Mucosa of rectum (tissue), 2 donors: Measurements from ENCODE around the gene HS3ST3B1.

Experiments used
- H3K27ac ChIP-seq, 2 donors: one replicate each; pipeline ENCODE4 v1.7.0; 2013; ENCODE audit warnings: inconsistent platforms in 2 of 2, low read depth in 2 of 2, low read length in 2 of 2
- H3K27me3 ChIP-seq, 2 donors: one replicate each; pipeline ENCODE4 v1.7.0; 2013; ENCODE audit warnings: low read length in 2 of 2; ENCODE audit not compliant: control insufficient read depth in 2 of 2, insufficient read depth in 2 of 2
- H3K36me3 ChIP-seq, 2 donors: one replicate each; pipeline ENCODE4 v1.7.0; 2013; ENCODE audit warnings: low read length in 2 of 2; ENCODE audit not compliant: control insufficient read depth in 2 of 2, insufficient read depth in 2 of 2
- H3K4me1 ChIP-seq, 2 donors: one replicate each; pipeline ENCODE4 v1.7.0; 2013; ENCODE audit warnings: low read length in 2 of 2, mild to moderate bottlenecking in 1 of 2; ENCODE audit not compliant: control insufficient read depth in 2 of 2, insufficient read depth in 2 of 2
- H3K4me3 ChIP-seq, 2 donors: one replicate each; pipeline ENCODE4 v1.7.0; 2013; ENCODE audit warnings: low read length in 2 of 2
- H3K9ac ChIP-seq, 2 donors: one replicate each; pipeline ENCODE4 v1.7.0; 2013; ENCODE audit warnings: low read length in 2 of 2, low read depth in 1 of 2, mild to moderate bottlenecking in 1 of 2
- H3K9me3 ChIP-seq, 2 donors: one replicate each; pipeline ENCODE4 v1.7.0; 2013; ENCODE audit warnings: low read length in 2 of 2; ENCODE audit not compliant: control insufficient read depth in 2 of 2
- donor health status: healthy.
- donor health status: Normal muscosa, but diverticular disease.

The HS3ST3B1 gene

DNA sequence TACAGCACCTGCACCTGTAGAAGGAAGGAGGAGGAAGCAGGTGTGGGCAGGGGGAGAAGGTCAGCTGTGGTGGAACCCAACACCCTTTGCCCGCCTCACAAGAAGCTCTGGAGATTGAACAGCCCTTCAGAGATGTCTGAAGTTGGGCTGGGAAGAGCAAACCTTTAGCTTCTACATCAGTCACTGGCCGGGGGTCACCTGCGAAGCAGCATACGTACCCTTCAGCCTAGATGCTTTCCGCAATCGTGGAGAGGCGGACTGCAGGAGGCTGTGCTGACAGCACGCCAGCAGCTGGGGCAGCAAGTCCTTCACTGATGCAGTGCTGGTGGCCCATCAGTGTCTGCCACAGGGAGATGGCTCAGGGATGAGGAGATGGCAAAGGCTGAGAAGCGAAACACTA is 5.2 kb upstream of the HS3ST3B1 start:
- H3K27ac ChIP-seq: no peak overlapping the region
- H3K27me3 ChIP-seq: peaks cover 38 to 50% of the 10 kb centered on the region in 2 donors

GRCh38 chr17:14296166-14296910 is 4.5 kb upstream of the HS3ST3B1 start:
- peaks cover 0 to 3% of the 10 kb centered on the region in 2 donors for H3K9me3 ChIP-seq
- H3K27ac ChIP-seq: no peak overlapping the region
- no peaks in the 10 kb centered on the region for H3K36me3 ChIP-seq
- H3K4me1 ChIP-seq: peaks cover 15 to 17% of the 10 kb centered on the region in 2 donors
- no peak overlapping the region for H3K9ac ChIP-seq
- H3K27me3 ChIP-seq: peaks cover 38 to 50% of the 10 kb centered on the region in 2 donors
- H3K4me3 ChIP-seq: no peak overlapping the region

More for the DNA sequence above, 5.2 kb upstream of the HS3ST3B1 start:
- Histone ChIP-seq H3K9ac (no peak overlapping the region), H3K4me3 (no peak overlapping the region), H3K4me1 (peaks cover 12 to 15% of the 10 kb centered on the region in 2 donors), H3K9me3 (peaks cover 0 to 3% of the 10 kb centered on the region in 2 donors), H3K36me3 (no peaks in the 10 kb centered on the region)

DNA sequence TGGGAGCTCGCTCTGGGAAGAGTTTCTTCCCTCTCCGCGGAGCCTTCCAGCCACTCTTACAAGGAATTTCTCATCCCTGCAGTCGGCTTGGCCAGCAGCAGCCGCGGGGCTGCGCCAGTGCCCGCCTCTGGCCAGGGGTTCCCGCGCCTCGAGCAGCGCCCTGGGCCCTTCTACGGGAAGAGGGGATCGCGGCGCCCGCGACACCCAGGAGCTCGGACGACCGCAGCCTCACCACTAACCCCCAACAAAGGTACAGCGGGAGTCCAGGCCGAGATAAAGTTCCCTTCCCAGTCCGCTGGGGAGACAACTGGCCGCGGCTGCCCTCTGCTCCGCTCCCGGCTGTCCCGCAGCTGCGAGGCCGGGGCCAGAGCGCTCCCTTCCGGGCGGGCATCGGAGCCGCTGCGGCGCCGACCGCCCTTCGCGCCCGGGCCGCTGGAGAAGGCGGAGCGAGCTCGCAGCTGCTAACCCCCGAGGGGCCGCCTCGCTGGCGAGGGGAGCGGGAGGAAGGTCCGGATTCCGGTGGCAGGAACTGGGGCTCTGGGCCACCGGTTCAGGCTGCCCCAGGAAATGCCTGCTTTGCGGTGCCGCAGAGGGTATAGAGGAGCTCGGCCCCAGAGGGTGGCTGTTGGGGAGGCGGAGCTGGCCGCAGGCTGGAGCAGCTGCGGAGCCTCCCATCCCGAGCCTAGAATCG is 3.6 kb upstream of the HS3ST3B1 start:
- H3K36me3 ChIP-seq: no peaks in the 10 kb centered on the region
- peaks cover 22 to 26% of the 10 kb centered on the region in 2 donors for H3K4me1 ChIP-seq
- no peak overlapping the region for H3K27ac ChIP-seq
- peaks cover 0 to 3% of the 10 kb centered on the region in 2 donors for H3K9me3 ChIP-seq
- peaks cover 43 to 53% of the 10 kb centered on the region in 2 donors for H3K27me3 ChIP-seq
- peak overlapping the region in 1 of 2 donors; percentile 48 for H3K9ac ChIP-seq
- peak overlapping the region in 1 of 2 donors; percentile 57 for H3K4me3 ChIP-seq

DNA sequence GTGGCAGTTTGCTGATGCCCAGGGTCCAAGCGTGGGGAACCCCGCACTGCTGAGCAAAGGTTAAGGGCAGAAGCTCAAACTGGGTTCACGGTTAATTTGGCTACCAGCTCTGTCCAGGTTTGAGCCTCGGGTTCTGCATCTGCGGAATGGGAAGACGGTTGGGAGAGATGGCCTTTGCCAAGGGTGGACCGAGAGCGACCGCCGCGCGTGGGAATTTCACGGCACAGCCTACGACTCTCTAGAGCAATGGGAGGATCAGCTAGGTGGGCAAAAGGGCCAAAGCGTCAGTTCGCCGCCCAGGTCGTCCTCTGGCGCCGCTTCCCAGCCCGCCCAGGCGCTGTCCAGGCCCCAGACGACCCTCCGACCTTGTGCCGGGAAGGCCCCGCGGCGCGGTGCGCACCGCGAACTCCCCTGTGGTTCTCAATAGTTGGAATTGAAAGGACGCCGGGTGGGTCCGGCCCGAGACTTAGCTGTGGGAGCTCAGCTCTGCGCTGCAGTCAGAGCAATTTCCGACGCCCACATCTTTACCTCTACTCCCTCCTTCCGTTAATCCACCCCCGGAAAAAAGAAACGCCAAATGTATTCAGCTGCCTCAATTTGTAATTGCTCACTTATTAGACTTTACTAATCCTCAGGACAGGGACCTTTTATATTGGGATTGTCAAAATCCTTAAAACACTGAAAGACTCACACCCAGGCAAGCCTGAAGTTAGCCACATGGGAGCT is 2.5 kb upstream of the HS3ST3B1 start:
- Histone ChIP-seq H3K36me3 (no peaks in the 10 kb centered on the region), H3K9ac (no peak overlapping the region), H3K4me1 (peaks cover 28 to 32% of the 10 kb centered on the region in 2 donors), H3K4me3 (no peak overlapping the region), H3K27me3 (peaks cover 50 to 59% of the 10 kb centered on the region in 2 donors), H3K27ac (no peak overlapping the region), H3K9me3 (peaks cover 0 to 3% of the 10 kb centered on the region in 2 donors)

- H3K27me3 ChIP-seq: peaks cover 54 to 64% of the 10 kb centered on the region in 2 donors
- no peak overlapping the region for H3K9ac ChIP-seq
- no peaks in the 10 kb centered on the region for H3K36me3 ChIP-seq
- H3K4me3 ChIP-seq: peak overlapping the region; percentile 38 to 83
- no peak overlapping the region for H3K27ac ChIP-seq
- H3K4me1 ChIP-seq: peaks cover 28 to 35% of the 10 kb centered on the region in 2 donors
- peaks cover 0 to 3% of the 10 kb centered on the region in 2 donors for H3K9me3 ChIP-seq
Measured at GRCh38 chr17:14298947-14299279, 2.0 kb upstream of the HS3ST3B1 start.

- H3K4me1 ChIP-seq: peaks cover 28 to 35% of the 10 kb centered on the region in 2 donors
- peaks cover 55 to 60% of the 10 kb centered on the region in 2 donors for H3K27me3 ChIP-seq
- peak overlapping the region in 1 of 2 donors; percentile 27 for H3K9ac ChIP-seq
- H3K4me3 ChIP-seq: peak overlapping the region; percentile 38 to 83
- H3K27ac ChIP-seq: peak overlapping the region in 1 of 2 donors; percentile 57
- no peaks in the 10 kb centered on the region for H3K36me3 ChIP-seq
- peaks cover 0 to 3% of the 10 kb centered on the region in 2 donors for H3K9me3 ChIP-seq
Measured at GRCh38 chr17:14299280-14300141, 1.4 kb upstream of the HS3ST3B1 start.

- H3K4me3 ChIP-seq: peak overlapping the region; percentile 79 to 83
- peak overlapping the region; percentile 68 to 80 for H3K27ac ChIP-seq
- H3K9me3 ChIP-seq: peaks cover 0 to 3% of the 10 kb centered on the region in 2 donors
- no peaks in the 10 kb centered on the region for H3K36me3 ChIP-seq
- H3K27me3 ChIP-seq: peaks cover 55 to 60% of the 10 kb centered on the region in 2 donors
- peaks cover 28 to 35% of the 10 kb centered on the region in 2 donors for H3K4me1 ChIP-seq
- H3K9ac ChIP-seq: peak overlapping the region; percentile 29 to 70
Measured at GRCh38 chr17:14301279-14302090, 604 bp downstream of the HS3ST3B1 start.

DNA sequence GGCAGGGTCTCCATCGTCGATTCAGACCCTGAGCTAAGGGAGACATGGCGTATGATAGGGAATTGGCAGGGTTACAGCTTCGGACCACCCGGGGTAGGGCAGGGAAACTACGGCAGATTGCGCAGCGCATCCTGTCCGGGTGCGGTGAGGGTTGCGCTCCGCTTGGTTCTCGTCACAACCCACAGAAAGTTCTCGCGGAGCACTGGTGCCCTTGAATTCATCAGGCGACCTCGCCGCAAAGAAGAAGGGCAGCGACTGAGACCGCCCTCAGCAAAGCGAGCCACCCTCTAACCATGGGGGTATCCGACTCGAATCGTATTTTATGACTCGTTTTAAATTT is 1.2 kb downstream of the HS3ST3B1 start:
- Histone ChIP-seq H3K27ac (peak overlapping the region; percentile 16 to 80), H3K4me3 (peak overlapping the region; percentile 79 to 83), H3K9ac (peak overlapping the region; percentile 29 to 70), H3K9me3 (peaks cover 0 to 3% of the 10 kb centered on the region in 2 donors), H3K36me3 (no peaks in the 10 kb centered on the region), H3K4me1 (peaks cover 28 to 35% of the 10 kb centered on the region in 2 donors), H3K27me3 (peaks cover 49 to 55% of the 10 kb centered on the region in 2 donors)
